Stimulated activated naive CD4-positive, alpha-beta T cell (primary cell): ENCODE measurements around the gene DENND4A.
A peak's percentile ranks its signal among the peaks of the same experiment; 100 is the strongest.

ENCODE experiments used
- DNase-seq, 6 experiments: peaks; one replicate each; lab custom pipeline; 2025; lab: John Stamatoyannopoulos, UW

DENND4A gene

GRCh38 chr15:65666257-65666656 is 125.8 kb downstream of the DENND4A start:
- no peak for DNase-seq

DNA sequence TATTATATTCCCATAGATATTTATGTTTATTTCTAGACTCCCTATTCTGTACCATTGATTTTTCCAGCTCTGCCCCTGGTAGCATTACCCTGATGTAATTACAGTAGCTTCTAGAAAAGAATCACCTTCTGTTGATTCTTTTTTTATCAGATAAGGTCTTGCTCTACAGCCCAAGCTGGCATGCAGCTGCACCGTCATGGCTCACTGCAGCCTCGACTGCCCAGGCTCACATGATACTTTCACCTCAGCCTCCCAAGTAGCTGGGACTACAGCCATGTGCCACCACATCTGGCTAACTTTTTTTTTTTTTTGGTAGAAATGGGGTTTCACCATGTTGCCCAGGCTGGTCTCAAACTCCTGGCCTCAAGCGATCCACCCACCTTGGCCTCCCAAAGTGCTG is 128.6 kb downstream of the DENND4A start:
- DNase-seq, result no peak

GRCh38 chr15:65660927-65661326 is 131.2 kb downstream of the DENND4A start:
- DNase-seq, result no peak

- DNase-seq, result no peak
These were observed 132.5 kb downstream of the DENND4A start for GRCh38 chr15:65659502-65660052.

- no peak for DNase-seq
These were observed 136.6 kb downstream of the DENND4A start for GRCh38 chr15:65655457-65655856.

- no peak for DNase-seq
These were observed 137.1 kb downstream of the DENND4A start for GRCh38 chr15:65655026-65655425.

DNA sequence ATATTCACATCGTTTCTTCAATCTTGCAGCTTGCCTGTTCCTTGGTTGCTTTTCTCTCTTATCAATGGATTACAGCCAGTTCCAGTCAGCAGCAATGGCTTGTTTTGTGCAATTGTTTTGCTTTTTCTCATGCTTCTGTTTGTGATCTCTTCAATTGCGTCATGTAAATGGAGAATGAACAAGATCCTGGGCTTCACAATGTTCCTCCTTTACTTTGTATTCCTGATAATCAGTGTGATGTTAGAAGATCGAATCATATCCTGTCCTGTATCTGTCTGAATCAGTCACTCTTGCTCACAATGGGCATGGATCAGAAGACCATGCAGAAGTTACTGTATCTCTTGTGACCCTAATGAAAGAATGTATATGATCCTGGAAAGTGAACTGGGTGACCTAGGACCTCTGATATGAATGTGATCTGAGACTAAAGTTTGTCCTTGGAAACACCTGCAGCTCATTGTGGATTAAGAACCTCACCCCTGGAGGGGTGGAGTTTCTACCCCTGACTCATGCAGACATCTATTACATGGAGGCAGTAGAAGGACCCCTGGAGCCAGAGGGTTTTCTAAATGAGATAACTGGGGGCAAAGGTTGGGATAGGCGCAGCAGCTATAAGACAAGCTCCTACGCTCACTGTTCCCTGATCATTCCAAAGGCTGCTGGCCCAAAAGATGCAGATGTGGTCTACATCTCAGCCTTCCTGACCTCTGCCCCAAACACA is 138.1 kb downstream of the DENND4A start:
- DNase-seq, result no peak

DNA sequence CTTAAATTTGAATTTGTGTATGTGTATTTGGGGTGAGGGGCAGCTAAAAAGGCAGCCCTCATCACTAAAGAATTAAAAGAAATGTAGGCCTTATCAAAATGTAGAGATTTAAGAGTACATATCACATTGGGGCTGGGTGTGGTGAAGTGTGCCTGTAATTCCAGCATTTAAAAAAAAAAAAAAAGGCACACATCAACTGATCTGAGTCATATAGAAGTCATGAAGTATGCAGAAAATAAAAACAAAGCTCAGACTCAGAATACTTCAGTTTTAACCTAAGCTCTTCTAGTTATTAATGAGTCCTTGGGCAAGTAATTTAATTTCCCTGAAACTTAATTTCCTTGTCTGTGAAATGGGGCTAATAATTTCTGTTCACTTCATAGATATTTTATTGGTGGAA is 138.8 kb downstream of the DENND4A start:
- DNase-seq, result no peak

DNA sequence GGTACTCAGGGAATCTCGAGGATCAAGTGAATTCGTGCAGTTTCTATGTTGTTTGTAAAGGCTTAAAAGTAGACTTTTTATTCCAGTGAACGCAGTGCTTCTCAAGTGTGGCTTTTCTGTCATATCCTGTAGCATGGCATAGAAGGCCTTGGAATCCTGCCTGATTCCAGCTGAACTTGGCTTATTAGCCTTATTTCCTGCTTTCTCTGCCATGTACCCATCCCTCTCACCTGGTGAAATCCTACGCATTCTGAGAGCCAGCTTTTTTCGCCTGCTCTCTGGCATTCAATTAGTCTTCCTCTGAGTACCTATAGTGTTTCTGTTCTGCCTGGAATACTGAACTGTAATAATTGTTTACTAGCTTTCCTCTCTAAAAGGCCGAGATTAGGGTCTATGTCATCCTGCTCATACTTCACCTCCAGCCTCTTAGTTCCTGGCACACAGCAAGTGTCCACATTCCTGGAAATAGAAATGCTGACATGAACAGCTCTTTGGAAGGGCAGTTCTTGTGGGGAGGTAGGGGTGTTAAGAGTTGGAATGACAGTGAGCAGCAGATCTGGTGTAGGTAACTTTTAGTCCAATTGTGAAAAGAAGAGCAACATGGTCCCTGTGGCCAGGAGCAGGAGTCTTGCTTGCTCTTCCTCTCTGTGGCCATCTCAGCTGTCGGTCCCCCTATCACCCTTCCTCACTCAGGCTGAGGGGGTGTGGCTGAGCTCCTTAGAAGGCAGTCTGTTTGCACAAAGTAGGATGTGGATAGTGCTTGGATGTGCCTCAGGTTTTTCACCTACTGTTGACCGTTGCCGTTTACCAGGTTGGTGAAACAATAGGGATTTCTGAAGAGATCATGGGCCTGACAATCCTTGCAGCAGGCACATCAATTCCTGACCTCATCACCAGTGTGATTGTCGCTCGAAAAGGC is 140.0 kb downstream of the DENND4A start:
- no peak for DNase-seq

- DNase-seq, result no peak
These were observed 141.1 kb downstream of the DENND4A start for GRCh38 chr15:65651042-65651322.

GRCh38 chr15:65650312-65651041 is 141.6 kb downstream of the DENND4A start:
- no peak for DNase-seq

DNA sequence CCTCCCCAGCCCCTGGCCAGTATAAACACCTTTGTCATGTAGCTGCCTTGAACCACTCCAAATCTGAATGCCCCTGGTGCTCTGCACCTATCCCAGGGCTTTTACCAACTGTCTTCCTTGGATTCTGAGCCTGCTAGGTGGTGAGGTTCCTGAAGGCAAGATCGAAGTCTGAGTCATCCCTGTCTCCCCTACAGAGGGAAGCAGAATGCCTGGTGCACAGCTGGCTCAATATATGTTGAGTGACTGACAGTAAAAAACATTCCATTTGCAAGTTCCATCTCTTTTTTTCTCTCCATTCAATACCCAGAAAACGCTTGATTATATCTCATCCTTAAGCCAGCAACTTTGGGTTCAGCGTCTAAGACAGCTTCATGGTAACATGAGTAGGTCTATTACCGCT is 145.6 kb downstream of the DENND4A start:
- DNase-seq, result no peak

DNA sequence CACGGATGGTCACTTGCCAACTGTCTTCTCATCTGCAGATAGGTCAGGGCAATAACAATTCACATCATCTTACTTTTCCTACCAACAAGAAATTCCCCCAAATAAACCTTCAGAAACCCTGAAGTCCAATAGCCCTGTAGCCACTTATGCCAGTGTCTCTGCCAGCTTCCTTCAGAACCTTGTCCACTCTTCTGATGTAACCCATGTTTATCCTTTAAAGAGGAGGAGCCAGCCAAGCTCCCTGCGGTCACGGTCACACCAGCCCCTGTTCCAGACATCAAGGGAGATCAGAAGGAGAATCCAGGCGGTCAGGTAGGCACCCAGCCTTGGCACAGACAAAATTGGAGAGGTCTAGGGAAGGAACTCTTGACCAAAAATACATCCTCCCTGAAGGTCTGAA is 146.7 kb downstream of the DENND4A start:
- no peak for DNase-seq

DNA sequence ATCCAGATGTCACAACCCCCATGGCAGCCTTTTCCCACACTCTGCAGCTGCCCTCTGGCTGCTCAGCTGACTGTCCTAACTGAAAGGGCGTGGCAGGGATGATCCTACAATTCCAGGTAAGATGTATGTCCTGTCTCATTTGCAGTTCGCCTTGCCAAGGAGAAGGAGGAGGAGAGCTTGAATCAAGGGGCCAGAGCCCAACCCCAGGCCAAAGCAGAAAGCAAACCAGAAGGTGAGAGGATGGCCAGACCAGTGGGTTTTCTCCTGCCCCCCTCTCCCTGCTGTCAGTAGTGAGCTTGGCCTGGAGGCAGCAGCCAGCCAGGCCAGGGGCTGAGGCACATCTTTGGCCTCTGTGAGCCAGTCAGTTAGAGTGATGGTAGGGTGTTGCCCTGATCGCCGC is 147.8 kb downstream of the DENND4A start:
- no peak for DNase-seq

- no peak for DNase-seq
These were observed 149.5 kb downstream of the DENND4A start for GRCh38 chr15:65642594-65642993.

DNA sequence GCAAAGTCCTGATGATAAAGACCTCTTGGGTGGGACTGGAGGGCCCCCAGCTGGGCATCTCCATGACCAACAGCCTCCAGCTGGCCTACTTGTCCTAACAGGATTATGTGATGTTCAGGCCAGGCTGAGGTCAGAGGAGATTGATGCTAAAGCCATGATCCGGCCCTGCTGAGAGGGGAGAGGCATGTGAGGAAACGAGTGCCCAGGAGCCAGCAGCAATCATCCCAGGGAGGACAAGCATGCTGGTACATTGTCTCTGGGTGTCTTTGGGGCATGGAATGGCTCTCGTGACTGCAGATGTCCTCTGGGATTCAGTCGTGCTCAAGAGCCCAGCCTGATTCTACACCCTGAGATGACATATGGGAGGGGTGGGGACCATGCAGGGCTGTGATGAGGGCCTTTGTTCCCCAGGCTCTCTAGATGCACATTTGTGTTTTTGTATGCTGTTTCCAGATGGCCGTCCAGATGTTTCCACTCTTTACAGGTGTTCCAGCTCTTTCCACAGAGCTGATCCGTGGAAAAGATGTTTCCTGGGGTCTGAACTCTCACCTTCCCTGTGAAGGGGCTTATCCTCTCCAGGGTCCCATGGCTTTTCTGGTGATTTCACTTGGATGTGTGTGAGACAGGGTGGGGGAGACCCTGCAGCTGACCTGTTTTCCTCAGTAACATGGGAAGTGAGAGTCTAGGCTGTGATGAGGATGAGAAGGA is 150.2 kb downstream of the DENND4A start:
- no peak for DNase-seq

DNA sequence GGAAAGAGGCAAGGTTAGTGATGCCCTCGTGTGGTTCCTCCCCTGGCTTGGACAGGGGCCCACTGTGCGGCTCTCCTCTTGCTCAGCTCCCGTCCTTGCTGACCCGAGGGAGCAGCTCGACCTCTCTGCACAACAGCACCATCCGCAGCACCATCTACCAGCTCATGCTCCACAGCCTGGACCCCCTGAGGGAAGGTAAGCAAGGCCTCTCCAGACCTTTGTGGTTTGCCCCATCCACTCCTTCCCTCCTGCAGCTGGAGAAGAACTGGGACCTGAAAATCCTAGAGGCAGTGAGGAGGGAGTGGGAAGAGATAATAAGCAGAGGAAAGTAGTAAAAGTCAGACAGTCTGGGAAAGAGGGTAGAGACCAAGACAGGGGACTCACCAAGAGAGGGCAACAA is 152.6 kb downstream of the DENND4A start:
- no peak for DNase-seq

DNA sequence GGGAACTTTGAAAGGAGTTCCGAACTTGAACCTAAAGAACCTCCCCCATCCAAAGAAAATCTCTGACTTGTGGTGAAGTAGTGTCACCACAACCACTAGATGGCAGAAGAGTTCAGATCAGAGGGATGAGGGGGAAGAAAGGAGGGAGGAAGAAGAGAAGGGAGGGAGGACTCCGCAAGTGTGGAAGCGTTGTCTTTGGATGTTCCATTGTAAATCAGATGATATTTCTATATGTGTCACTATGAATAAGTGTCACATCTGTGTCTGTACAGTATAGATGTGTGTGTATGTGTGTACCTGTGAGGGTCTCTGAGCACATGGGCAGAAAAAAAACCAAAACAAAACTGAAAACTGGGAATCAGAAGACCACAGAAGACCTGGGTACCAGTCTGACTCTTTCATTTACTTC is 153.4 kb downstream of the DENND4A start:
- peak in 5 of 6 experiments; percentile 22 to 76 (median 52) for DNase-seq

DNA sequence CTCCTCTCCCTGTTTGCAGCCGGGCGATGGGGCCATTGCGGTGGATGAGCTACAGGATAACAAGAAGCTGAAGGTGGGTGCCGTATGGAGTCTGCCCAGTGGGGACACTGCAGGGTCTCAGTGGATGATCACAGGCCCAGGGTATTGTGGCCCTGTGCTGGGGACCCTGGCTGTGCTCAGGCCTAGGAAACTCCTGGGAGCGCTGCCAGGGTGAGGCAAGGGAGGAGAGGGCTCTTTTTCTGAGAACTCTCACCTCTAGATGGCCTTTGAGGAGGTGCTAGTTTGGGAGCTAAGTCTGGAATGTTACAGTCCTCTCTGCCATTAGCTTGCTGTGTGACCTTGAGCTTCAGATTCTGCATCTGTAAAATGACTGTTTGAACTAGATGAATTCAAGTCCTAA is 154.0 kb downstream of the DENND4A start:
- no peak for DNase-seq

GRCh38 chr15:65634356-65634755 is 157.7 kb downstream of the DENND4A start:
- DNase-seq, result no peak

GRCh38 chr15:65633752-65634151 is 158.3 kb downstream of the DENND4A start:
- no peak for DNase-seq
